Type B pancreatic cell (in vitro differentiated cells): Measurements from ENCODE around the gene MIDN. TPM values are rescaled to one million over a fixed set of nuclear protein-coding genes. Genes with fewer than 3 reads are reported as not detected.

Experiments used
- DNase-seq: peaks from one replicate; pipeline ENCODE4 v3.0.0; 2021; ENCODE audit warnings: mixed read lengths; ENCODE audit not compliant: unreplicated experiment; ENCODE audit errors: extremely low spot score
- H3K27ac Mint-ChIP-seq: 2 replicates; pipeline ENCODE4 v1.8.0; 2021; ENCODE audit warnings: mild to moderate bottlenecking, mixed read lengths
- H3K27me3 Mint-ChIP-seq: 2 replicates; pipeline ENCODE4 v1.8.0; 2021; ENCODE audit warnings: mixed read lengths
- H3K36me3 Mint-ChIP-seq: 2 replicates; pipeline ENCODE4 v1.8.0; 2021; ENCODE audit warnings: mixed read lengths
- H3K4me1 Mint-ChIP-seq: one replicate; pipeline ENCODE4 v1.8.0; 2021; ENCODE audit warnings: mixed read lengths; ENCODE audit not compliant: unreplicated experiment
- H3K4me3 Mint-ChIP-seq: 2 replicates; pipeline ENCODE4 v1.8.0; 2021; ENCODE audit warnings: mild to moderate bottlenecking, mixed read lengths
- H3K9me3 Mint-ChIP-seq: 2 replicates; pipeline ENCODE4 v1.8.0; 2021; ENCODE audit warnings: mixed read lengths
- CTCF ChIP-seq: fragments of 200-600 bp; sonication (generic); conservative IDR thresholded peaks from 2 replicates; pipeline ENCODE4 v1.5.0; 2021; ENCODE audit warnings: antibody characterized with exemption, mild to moderate bottlenecking
- total RNA-seq: library from RNA; stranded (reverse); gene quantifications from 2 replicates; pipeline ENCODE4 v1.2.1, GENCODE V29; 2021; ENCODE audit warnings: low replicate concordance

MIDN gene
- total RNA-seq, 1 donor from 2014 or later, result 122 TPM

- Mint-ChIP-seq H3K4me3 (no peak overlapping the region), H3K4me1 (peaks cover 3% of the 10 kb centered on the region), H3K27ac (no peak overlapping the region), H3K36me3 (no peaks in the 10 kb centered on the region), H3K9me3 (no peaks in the 10 kb centered on the region), H3K27me3 (no peaks in the 10 kb centered on the region)
- no peak for TF ChIP-seq CTCF
- DNase-seq, result no peak
Measured at GRCh38 chr19:1295169-1296012, 47.0 kb downstream of the MIDN start.

- Mint-ChIP-seq H3K27ac (no peak overlapping the region), H3K27me3 (no peaks in the 10 kb centered on the region), H3K9me3 (no peaks in the 10 kb centered on the region), H3K36me3 (no peaks in the 10 kb centered on the region), H3K4me3 (no peak overlapping the region), H3K4me1 (peaks cover 3% of the 10 kb centered on the region)
- no peak for DNase-seq
- TF ChIP-seq CTCF, result no peak
Measured at GRCh38 chr19:1296078-1296477, 47.7 kb downstream of the MIDN start.

- H3K4me3 Mint-ChIP-seq, result no peak overlapping the region
- H3K9me3 Mint-ChIP-seq, result no peaks in the 10 kb centered on the region
- no peaks in the 10 kb centered on the region for H3K36me3 Mint-ChIP-seq
- no peak for DNase-seq
- no peak for TF ChIP-seq CTCF
- H3K27ac Mint-ChIP-seq, result no peak overlapping the region
- peaks cover 3% of the 10 kb centered on the region for H3K4me1 Mint-ChIP-seq
- no peaks in the 10 kb centered on the region for H3K27me3 Mint-ChIP-seq
Measured at GRCh38 chr19:1296575-1297271, 48.3 kb downstream of the MIDN start.

GRCh38 chr19:1298235-1298634 is 49.9 kb downstream of the MIDN start:
- H3K4me3 Mint-ChIP-seq, result no peak overlapping the region
- no peaks in the 10 kb centered on the region for H3K9me3 Mint-ChIP-seq
- TF ChIP-seq CTCF, result no peak
- DNase-seq, result no peak
- H3K36me3 Mint-ChIP-seq, result no peaks in the 10 kb centered on the region
- H3K27me3 Mint-ChIP-seq, result no peaks in the 10 kb centered on the region
- H3K4me1 Mint-ChIP-seq, result peaks cover 3% of the 10 kb centered on the region
- no peak overlapping the region for H3K27ac Mint-ChIP-seq

GRCh38 chr19:1299801-1300200 is 51.4 kb downstream of the MIDN start:
- Mint-ChIP-seq H3K4me1 (peaks cover 3% of the 10 kb centered on the region), H3K27me3 (no peaks in the 10 kb centered on the region), H3K36me3 (no peaks in the 10 kb centered on the region), H3K9me3 (no peaks in the 10 kb centered on the region), H3K4me3 (no peak overlapping the region), H3K27ac (no peak overlapping the region)
- TF ChIP-seq CTCF, result no peak
- DNase-seq, result no peak
